Endothelial cell of umbilical vein (primary cell): ENCODE measurements around the gene ADTRP.

ENCODE experiments used
- EZH2 ChIP-seq: IDR thresholded peaks from 2 replicates; pipeline ENCODE4 v1.6.1; 2012; ENCODE audit warnings: borderline replicate concordance, low read depth, mild to moderate bottlenecking, moderate library complexity, low read length, inconsistent platforms; ENCODE audit not compliant: severe bottlenecking
- GATA2 ChIP-seq: IDR thresholded peaks from 2 replicates; pipeline ENCODE4 v1.7.0; 2011; ENCODE audit warnings: low read depth, mild to moderate bottlenecking, moderate library complexity, mixed read lengths, low read length; ENCODE audit not compliant: insufficient read length, insufficient read depth
- JUN ChIP-seq: IDR thresholded peaks from 2 replicates; pipeline ENCODE4 v1.6.1; 2011; ENCODE audit warnings: borderline replicate concordance, low read depth; ENCODE audit not compliant: insufficient read length, insufficient read depth
- MAX ChIP-seq: IDR thresholded peaks from 2 replicates; pipeline ENCODE4 v1.6.1; 2011; ENCODE audit not compliant: insufficient read depth, insufficient read length
- POLR2A ChIP-seq: IDR thresholded peaks from 2 replicates; pipeline ENCODE4 v1.6.1; 2012; ENCODE audit warnings: low read depth, mild to moderate bottlenecking, control low read depth, low read length
- POLR2AphosphoS5 ChIP-seq: IDR thresholded peaks from 2 replicates; pipeline ENCODE4 v1.6.1; 2012; ENCODE audit warnings: low read depth, mild to moderate bottlenecking, control low read depth, low read length, moderate library complexity; ENCODE audit not compliant: insufficient read depth
- TF ChIP-seq, protein P1 (sequence below), 2 donors: IDR thresholded peaks; 1 replicate in 1 of 2; 2 replicates in 1 of 2; pipeline ENCODE4 v1.5.1; 2011; ENCODE audit warnings: low read length in 2 of 2, mild to moderate bottlenecking in 2 of 2, moderate library complexity in 2 of 2, control low read depth in 1 of 2, inconsistent platforms in 1 of 2, low read depth in 1 of 2; ENCODE audit not compliant: insufficient read depth in 1 of 2; ENCODE audit errors: extremely low read depth in 1 of 2

DNA sequence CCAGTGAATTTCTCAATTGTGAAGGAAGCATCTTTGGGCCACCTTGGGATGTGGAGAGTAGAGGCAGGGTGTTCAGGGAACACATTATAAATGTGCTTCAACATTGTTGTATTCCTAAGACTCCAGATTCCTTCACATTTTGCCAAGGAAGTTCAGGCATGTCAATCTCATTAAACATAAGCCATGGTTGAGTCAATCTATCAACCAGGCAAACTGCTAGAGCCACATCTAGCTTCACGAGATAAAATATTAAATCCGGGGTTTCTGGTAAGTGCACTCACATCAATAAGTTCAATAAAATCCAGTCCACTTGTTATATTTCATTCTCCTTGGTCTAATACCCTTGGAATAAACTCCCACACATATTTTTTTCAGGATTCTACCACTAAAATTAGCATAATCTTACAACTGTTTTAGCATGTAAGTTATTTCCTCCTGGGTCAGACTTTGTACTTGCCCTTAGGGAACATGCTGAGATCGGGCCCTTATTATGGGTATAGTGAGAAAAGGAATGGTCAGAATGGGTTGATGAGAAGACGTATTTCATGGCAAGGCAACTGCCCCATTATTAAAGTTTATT lies 93.6 kb downstream of the ADTRP start:
- TF ChIP-seq POLR2A (no peak), EZH2 (no peak), POLR2AphosphoS5 (no peak), GATA2 (no peak), MAX (no peak), JUN (no peak)
- TF ChIP-seq, protein P1, sequence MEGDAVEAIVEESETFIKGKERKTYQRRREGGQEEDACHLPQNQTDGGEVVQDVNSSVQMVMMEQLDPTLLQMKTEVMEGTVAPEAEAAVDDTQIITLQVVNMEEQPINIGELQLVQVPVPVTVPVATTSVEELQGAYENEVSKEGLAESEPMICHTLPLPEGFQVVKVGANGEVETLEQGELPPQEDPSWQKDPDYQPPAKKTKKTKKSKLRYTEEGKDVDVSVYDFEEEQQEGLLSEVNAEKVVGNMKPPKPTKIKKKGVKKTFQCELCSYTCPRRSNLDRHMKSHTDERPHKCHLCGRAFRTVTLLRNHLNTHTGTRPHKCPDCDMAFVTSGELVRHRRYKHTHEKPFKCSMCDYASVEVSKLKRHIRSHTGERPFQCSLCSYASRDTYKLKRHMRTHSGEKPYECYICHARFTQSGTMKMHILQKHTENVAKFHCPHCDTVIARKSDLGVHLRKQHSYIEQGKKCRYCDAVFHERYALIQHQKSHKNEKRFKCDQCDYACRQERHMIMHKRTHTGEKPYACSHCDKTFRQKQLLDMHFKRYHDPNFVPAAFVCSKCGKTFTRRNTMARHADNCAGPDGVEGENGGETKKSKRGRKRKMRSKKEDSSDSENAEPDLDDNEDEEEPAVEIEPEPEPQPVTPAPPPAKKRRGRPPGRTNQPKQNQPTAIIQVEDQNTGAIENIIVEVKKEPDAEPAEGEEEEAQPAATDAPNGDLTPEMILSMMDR (IDR thresholded peaks at IDR 0.05; ENCODE audit: extremely low read depth in 1 of 2, insufficient read depth in 1 of 2, low read depth in 1 of 2, low read length in 2 of 2), result no peak
